MCF 10A (cell line): ENCODE measurements around the gene TULP4. TPM values are rescaled to one million over a fixed set of nuclear protein-coding genes. Genes with fewer than 3 reads are reported as not detected.
A peak's percentile ranks its signal among the peaks of the same experiment; 100 is the strongest.

ENCODE experiments used
- BruUV-seq: library from RNA; stranded (reverse); fragments of 400-500 nt; replicated peaks from 2 replicates; lab custom pipeline; 2021; lab: Mats Ljungman, UMichigan
- CTCF ChIA-PET: fragments of 300-600 bp; sonication (Branson Sonifier 250); formaldehyde crosslinking; extraction: SDS; loops from one replicate; lab custom pipeline; 2021; ENCODE audit warnings: antibody characterized with exemption, inconsistent platforms; lab: Yijun Ruan, JAX
- POLR2A ChIA-PET: fragments of 300-600, 350-650 bp; sonication (Branson Sonifier 250); formaldehyde crosslinking; extraction: SDS; loops from one replicate; lab custom pipeline; 2020; ENCODE audit warnings: antibody characterized with exemption, inconsistent platforms; lab: Yijun Ruan, JAX
- DNase-seq: peaks from one replicate; pipeline ENCODE4 v3.0.0-alpha.2; 2018; ENCODE audit not compliant: unreplicated experiment
- H3K27ac Mint-ChIP-seq: one replicate; pipeline ENCODE4 v1.8.0; 2022; ENCODE audit warnings: mild to moderate bottlenecking, low read depth, mixed read lengths; ENCODE audit not compliant: unreplicated experiment
- H3K27me3 Mint-ChIP-seq: one replicate; pipeline ENCODE4 v1.8.0; 2022; ENCODE audit warnings: mixed read lengths; ENCODE audit not compliant: insufficient read depth, unreplicated experiment
- H3K36me3 Mint-ChIP-seq: one replicate; pipeline ENCODE4 v1.8.0; 2022; ENCODE audit warnings: mild to moderate bottlenecking, moderate library complexity, mixed read lengths; ENCODE audit not compliant: insufficient read depth, unreplicated experiment
- H3K4me1 Mint-ChIP-seq: one replicate; pipeline ENCODE4 v1.8.0; 2022; ENCODE audit warnings: mixed read lengths; ENCODE audit not compliant: insufficient read depth, unreplicated experiment
- H3K4me3 Mint-ChIP-seq: one replicate; pipeline ENCODE4 v1.8.0; 2022; ENCODE audit warnings: mild to moderate bottlenecking, moderate library complexity, mixed read lengths; ENCODE audit not compliant: unreplicated experiment
- H3K9me3 Mint-ChIP-seq: one replicate; pipeline ENCODE4 v1.8.0; 2022; ENCODE audit warnings: mixed read lengths; ENCODE audit not compliant: unreplicated experiment
- CTCF ChIP-seq: fragments of 200-600 bp; IDR thresholded peaks from one replicate; pipeline ENCODE4 v1.8.0; 2022; ENCODE audit warnings: antibody characterized with exemption, mild to moderate bottlenecking; ENCODE audit not compliant: unreplicated experiment
- intact Hi-C: fragments of 100-400 bp; cut with micrococcal nuclease; formaldehyde crosslinking; loops from 2 replicates; pipeline ENCODE4 v1.14.1; 2022
- total RNA-seq: library from RNA; stranded (reverse); gene quantifications from 2 replicates; pipeline ENCODE4 v1.2.3, GENCODE V29; 2022

Gene TULP4
- total RNA-seq, 1 experiment from 2014 or later = 64.2 TPM

GRCh38 chr6:158416883-158417759 lies 104.9 kb downstream of the TULP4 start:
- POLR2A ChIA-PET = interaction anchor here (0.6 to 2.0 kb wide), 8 partner anchors 9 to 170 kb away, joined by 3 to 7 read pairs (median 4); no protein-coding TSS in a partner anchor
- Mint-ChIP-seq H3K9me3 (no peaks in the 10 kb centered on the region), H3K4me3 (no peak overlapping the region), H3K4me1 (peaks cover 16% of the 10 kb centered on the region), H3K27ac (peak overlapping the region; percentile 75), H3K27me3 (no peaks in the 10 kb centered on the region), H3K36me3 (peaks cover 21% of the 10 kb centered on the region)
- CTCF ChIA-PET = interaction anchor here (0.6 to 1.2 kb wide), 4 partner anchors 9 to 196 kb away, joined by 3 to 6 read pairs (median 4); no protein-coding TSS in a partner anchor
- peak; percentile 8 for DNase-seq
- TF ChIP-seq CTCF = no peak
- no TSS peak for BruUV-seq
- intact Hi-C loops = no loop called here

GRCh38 chr6:158417760-158418098 lies 105.5 kb downstream of the TULP4 start:
- peak overlapping the region; percentile 75 for H3K27ac Mint-ChIP-seq
- intact Hi-C loops = no loop called here
- peaks cover 15% of the 10 kb centered on the region for H3K4me1 Mint-ChIP-seq
- H3K4me3 Mint-ChIP-seq = no peak overlapping the region
- peak; percentile 46 for DNase-seq
- H3K36me3 Mint-ChIP-seq = peaks cover 19% of the 10 kb centered on the region
- no peak for TF ChIP-seq CTCF
- no peaks in the 10 kb centered on the region for H3K27me3 Mint-ChIP-seq
- BruUV-seq = no TSS peak
- CTCF ChIA-PET = interaction anchor here (0.6 kb wide), 2 partner anchors 10 to 193 kb away, joined by 3 to 5 read pairs; no protein-coding TSS in a partner anchor
- POLR2A ChIA-PET = interaction anchor here (0.5 to 2.0 kb wide), 7 partner anchors 9 to 184 kb away, joined by 3 to 7 read pairs (median 3); no protein-coding TSS in a partner anchor
- no peaks in the 10 kb centered on the region for H3K9me3 Mint-ChIP-seq

- Mint-ChIP-seq H3K27me3 (no peaks in the 10 kb centered on the region), H3K4me3 (no peak overlapping the region), H3K9me3 (no peaks in the 10 kb centered on the region), H3K27ac (no peak overlapping the region), H3K4me1 (peaks cover 15% of the 10 kb centered on the region), H3K36me3 (peaks cover 14% of the 10 kb centered on the region)
- ChIA-PET CTCF (interaction anchor here (0.6 to 0.9 kb wide), 3 partner anchors 64 to 197 kb away, joined by 3 to 4 read pairs (median 4); no protein-coding TSS in a partner anchor), POLR2A (interaction anchor here (0.8 to 1.9 kb wide), 3 partner anchors 136 to 186 kb away, joined by 4 to 7 read pairs (median 4); partner anchors contain the start of gene TMEM181)
- no TSS peak for BruUV-seq
- no peak for TF ChIP-seq CTCF
- DNase-seq = peak; percentile 53
- intact Hi-C loops = no loop called here
Measured at GRCh38 chr6:158418501-158418900, 106.2 kb downstream of the TULP4 start.

GRCh38 chr6:158419339-158419909 lies 107.2 kb downstream of the TULP4 start:
- ChIA-PET CTCF (interaction anchor here (0.5 to 0.9 kb wide), 4 partner anchors 21 to 373 kb away, joined by 3 to 5 read pairs (median 4); no protein-coding TSS in a partner anchor), POLR2A (interaction anchor here (0.8 to 1.9 kb wide), 4 partner anchors 137 to 200 kb away, joined by 3 to 7 read pairs (median 4); partner anchors contain the start of gene TMEM181)

More at GRCh38 chr6:158419339-158419909, 107.2 kb downstream of the TULP4 start:
- Mint-ChIP-seq H3K9me3 (no peaks in the 10 kb centered on the region), H3K36me3 (peaks cover 14% of the 10 kb centered on the region), H3K27me3 (no peaks in the 10 kb centered on the region), H3K27ac (no peak overlapping the region), H3K4me3 (no peak overlapping the region), H3K4me1 (peaks cover 15% of the 10 kb centered on the region)
- no peak for DNase-seq
- no peak for TF ChIP-seq CTCF
- BruUV-seq = no TSS peak
- intact Hi-C loops = no loop called here
